GM12864 (cell line): Measurements from ENCODE around the gene XPR1.

Source experiments
- DNase-seq: peaks from one replicate; pipeline ENCODE4 v3.0.0-alpha.2; 2011; ENCODE audit warnings: low read depth
- H3K4me3 ChIP-seq: 2 replicates; pipeline ENCODE4 v1.5.1; 2011; ENCODE audit warnings: mild to moderate bottlenecking, low read depth, low read length, control low read depth
- TF ChIP-seq, protein P1 (sequence below): IDR thresholded peaks from 2 replicates; pipeline ENCODE4 v1.5.1; 2011; ENCODE audit warnings: low read depth, mild to moderate bottlenecking, moderate library complexity, low read length, control low read depth, inconsistent platforms; ENCODE audit errors: missing control alignments

Gene XPR1

DNA sequence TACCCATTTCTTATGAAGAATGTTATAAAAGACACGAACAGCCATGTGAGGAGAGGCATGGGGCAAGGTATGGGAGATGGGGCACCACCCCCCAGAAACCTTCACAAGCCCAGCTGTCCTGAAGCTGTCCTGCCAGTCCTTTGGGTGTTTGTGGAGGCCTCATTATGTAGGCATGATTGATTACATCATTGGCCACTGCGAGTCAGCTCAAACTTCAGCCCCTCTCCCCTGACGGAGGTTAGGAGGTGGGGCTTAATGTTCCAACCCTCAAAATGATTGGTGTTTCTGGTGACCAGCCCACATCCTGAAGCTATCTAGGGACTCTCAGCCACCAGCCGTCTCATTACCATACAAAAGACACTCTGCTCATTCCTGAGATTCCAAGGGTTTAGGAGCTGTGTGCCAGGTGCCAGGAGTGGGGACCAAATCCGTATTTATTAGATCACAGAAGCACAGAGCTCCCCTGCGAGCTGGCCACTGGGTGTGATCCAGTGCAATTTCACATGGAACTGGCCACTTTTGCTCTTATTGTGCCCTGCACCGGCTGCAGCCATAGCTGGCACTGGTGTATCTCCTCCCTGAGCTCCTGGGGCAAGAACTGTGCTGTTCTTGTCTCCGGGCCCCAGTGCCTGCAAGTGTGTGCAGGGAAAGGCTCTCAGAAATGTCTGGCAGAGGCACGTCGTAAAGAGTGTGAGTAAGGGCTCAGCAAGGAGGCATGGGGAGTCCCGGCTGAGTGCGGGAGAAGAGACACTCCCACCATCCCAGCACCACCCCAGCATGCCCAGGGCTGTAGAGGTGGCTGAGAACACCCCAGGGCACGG is 291.4 kb downstream of the XPR1 start:
- TF ChIP-seq, protein P1, sequence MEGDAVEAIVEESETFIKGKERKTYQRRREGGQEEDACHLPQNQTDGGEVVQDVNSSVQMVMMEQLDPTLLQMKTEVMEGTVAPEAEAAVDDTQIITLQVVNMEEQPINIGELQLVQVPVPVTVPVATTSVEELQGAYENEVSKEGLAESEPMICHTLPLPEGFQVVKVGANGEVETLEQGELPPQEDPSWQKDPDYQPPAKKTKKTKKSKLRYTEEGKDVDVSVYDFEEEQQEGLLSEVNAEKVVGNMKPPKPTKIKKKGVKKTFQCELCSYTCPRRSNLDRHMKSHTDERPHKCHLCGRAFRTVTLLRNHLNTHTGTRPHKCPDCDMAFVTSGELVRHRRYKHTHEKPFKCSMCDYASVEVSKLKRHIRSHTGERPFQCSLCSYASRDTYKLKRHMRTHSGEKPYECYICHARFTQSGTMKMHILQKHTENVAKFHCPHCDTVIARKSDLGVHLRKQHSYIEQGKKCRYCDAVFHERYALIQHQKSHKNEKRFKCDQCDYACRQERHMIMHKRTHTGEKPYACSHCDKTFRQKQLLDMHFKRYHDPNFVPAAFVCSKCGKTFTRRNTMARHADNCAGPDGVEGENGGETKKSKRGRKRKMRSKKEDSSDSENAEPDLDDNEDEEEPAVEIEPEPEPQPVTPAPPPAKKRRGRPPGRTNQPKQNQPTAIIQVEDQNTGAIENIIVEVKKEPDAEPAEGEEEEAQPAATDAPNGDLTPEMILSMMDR: no peak
- no peak overlapping the region for H3K4me3 ChIP-seq
- DNase-seq: no peak

DNA sequence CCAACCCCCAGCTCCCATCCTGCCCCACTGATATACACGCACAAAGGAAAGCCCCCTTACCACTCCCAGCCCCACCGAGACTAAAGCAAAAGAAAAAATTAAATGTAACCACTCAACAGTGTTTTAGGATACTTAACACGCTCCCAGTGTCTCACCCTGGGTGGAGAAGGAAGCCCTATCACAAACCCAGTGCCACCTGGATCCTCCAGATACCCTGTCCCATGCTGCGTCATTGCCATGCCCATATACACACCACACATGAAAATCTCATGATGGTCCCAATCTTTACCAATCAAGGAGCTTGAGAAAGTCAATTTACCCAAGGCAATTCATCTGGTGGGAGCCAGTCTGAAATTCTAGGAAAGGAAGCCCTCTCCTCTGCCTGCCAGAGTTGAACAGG is 292.1 kb downstream of the XPR1 start:
- TF ChIP-seq, protein P1: no peak
- no peak for DNase-seq
- H3K4me3 ChIP-seq: no peak overlapping the region

DNA sequence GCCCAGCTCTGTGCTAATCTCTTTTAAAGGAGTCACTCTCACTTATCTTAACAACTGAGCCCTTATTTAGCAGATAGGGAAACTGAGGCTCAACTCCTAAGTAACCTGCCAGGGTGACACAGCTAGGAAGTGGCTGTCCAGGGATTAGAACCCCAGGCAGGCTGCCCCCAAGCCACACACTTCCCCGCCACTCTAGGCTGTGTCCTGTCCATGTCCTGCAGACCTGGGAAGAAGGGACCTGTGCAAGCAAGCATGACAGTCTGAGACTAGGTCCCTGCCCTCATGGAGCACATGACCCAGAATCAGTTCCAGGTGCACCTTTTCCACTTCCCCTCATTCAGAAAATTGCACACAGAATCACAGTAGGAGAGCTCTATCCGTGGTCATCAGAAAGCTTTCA is 293.1 kb downstream of the XPR1 start:
- H3K4me3 ChIP-seq: no peak overlapping the region
- DNase-seq: no peak
- TF ChIP-seq, protein P1: no peak

DNA sequence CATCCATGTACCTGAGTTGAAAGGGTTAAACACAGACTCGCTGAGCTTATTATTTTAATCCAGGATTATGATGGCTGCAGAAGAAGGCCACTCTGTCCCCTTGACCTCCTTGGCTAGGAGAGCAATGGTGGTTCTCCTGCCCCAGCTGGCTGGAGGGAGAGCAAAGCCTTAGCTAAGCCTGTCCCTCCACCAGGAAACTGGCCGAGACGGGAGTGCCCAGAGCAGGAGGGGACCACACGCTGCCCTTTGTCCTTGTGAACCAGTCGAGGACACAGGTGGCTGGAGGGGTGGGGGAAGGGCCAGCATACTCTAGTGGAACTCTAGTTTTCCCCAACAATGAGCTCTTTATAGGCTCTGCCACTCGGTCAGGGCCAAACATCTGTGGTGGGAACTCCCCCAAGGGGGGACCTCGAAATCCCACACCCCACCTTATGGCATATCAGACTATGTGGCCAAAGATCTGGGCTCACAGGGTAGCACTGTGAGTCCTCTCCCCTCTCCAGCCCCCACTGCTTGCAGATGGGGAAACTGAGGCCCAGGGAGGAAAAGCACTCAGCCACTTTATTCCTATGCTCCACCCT is 293.7 kb downstream of the XPR1 start:
- DNase-seq: no peak
- H3K4me3 ChIP-seq: no peak overlapping the region
- TF ChIP-seq, protein P1: no peak

DNA sequence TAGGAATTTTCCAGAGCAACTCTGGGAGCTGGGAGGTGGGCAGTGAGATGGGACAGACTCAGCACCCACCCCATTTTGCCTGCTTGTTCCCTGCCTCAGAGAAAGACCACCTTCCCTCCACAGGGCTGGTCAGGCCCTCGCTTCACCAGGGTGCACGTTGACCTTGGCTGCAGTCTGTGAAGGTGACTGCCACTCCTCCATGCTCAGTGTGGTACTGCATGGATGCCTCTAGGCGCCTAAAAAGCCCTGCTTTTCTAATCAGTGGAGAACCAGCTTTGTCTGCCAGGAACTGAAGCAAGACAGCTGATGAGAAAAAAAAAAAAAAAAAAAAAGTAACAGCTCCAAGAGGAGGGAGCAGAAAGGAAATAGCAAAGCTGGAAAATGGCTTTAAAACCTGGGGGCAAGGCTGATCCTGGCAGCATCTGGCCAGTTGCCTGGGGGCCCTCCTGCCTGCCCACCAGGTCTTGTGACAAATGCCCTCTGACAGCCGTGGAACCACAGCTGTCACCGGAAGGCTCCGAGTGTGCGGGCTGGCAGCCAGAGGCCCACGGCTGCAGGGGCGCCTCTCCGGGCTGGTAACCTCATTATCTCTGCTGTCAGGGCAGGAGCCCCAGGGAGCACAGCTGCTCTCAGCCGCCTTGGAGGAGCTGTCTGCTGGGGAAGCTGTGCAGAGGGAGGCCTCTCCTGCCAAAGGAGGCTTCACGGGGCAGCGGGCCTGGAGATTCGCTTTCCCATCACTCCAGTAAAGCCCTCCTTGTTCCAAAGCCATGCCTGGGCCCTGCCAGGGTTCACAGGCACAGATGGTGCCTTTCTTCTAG is 294.6 kb downstream of the XPR1 start:
- DNase-seq: no peak
- H3K4me3 ChIP-seq: no peak overlapping the region
- TF ChIP-seq, protein P1: no peak

DNA sequence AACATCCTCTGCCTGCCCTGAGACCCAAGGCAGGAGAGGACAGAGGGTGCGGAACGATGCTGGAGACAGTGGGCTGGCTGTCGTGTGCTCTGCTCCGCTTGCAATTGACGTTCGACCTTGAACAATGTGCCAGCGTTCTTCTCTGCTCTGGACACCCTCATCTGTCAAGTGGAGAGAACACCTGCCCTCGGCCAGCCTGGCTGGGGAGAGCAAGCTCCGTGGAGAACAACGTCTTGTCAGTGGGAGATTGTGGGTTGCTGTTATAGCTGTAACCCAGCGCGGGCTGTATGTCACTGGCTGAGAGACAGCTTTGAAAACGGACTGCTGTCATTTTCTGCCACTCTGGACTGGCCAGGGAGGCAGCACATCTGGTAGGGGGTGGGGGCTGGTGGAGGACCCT is 295.5 kb downstream of the XPR1 start:
- TF ChIP-seq, protein P1: no peak

More for the DNA sequence above, 295.5 kb downstream of the XPR1 start:
- H3K4me3 ChIP-seq: no peak overlapping the region
- DNase-seq: no peak
